OCI-LY7 (cell line): ENCODE measurements around the gene EEF2K. TPM values are rescaled to one million over a fixed set of nuclear protein-coding genes. Genes with fewer than 3 reads are reported as not detected.

ENCODE experiments used
- BruUV-seq: library from RNA; stranded (reverse); fragments of 400-500 nt; replicated peaks from 2 replicates; lab custom pipeline; 2021; lab: Mats Ljungman, UMichigan
- CTCF ChIA-PET: fragments of 300-600 bp; sonication (Branson Sonifier 250); formaldehyde crosslinking; loops from one replicate; lab custom pipeline; 2022; ENCODE audit warnings: antibody characterized with exemption; ENCODE audit not compliant: unreplicated experiment; lab: Charles Lee
- POLR2A ChIA-PET: fragments of 300-600 bp; sonication (Branson Sonifier 250); formaldehyde crosslinking; loops from one replicate; lab custom pipeline; 2022; ENCODE audit warnings: antibody characterized with exemption; lab: Charles Lee
- DNase-seq: peaks from one replicate; pipeline ENCODE4 v3.0.0-alpha.2; 2015; ENCODE audit warnings: low spot score
- H2AFZ ChIP-seq: fragments of 200-600 bp; sonication (generic), shearing (Covaris generic); 2 replicates; pipeline ENCODE4 v1.6.1; 2014; ENCODE audit warnings: mild to moderate bottlenecking, antibody characterized with exemption, low read length, moderate library complexity
- H3K27ac ChIP-seq: fragments of 200-600 bp; sonication (generic); 2 replicates; pipeline ENCODE4 v1.5.1; 2014; ENCODE audit warnings: mixed run types, low read depth, mild to moderate bottlenecking, moderate library complexity, low read length, inconsistent platforms; ENCODE audit not compliant: poor library complexity, severe bottlenecking
- H3K36me3 ChIP-seq: fragments of 200-600 bp; sonication (generic); 2 replicates; pipeline ENCODE4 v1.6.1; 2014; ENCODE audit warnings: mild to moderate bottlenecking, antibody characterized with exemption, low read length, moderate library complexity, mixed read lengths; ENCODE audit not compliant: insufficient read depth
- H3K4me1 ChIP-seq: fragments of 200-600 bp; sonication (generic); 2 replicates; pipeline ENCODE4 v1.5.1; 2014; ENCODE audit warnings: mild to moderate bottlenecking, low read length; ENCODE audit not compliant: insufficient read depth, poor library complexity, severe bottlenecking
- H3K4me2 ChIP-seq: fragments of 200-600 bp; sonication (generic); 2 replicates; pipeline ENCODE4 v1.6.1; 2014; ENCODE audit warnings: mild to moderate bottlenecking, low read length
- H3K4me3 ChIP-seq: fragments of 200-600 bp; sonication (generic); 2 replicates; pipeline ENCODE4 v1.5.1; 2014; ENCODE audit warnings: mild to moderate bottlenecking, low read depth, low read length; ENCODE audit not compliant: poor library complexity, severe bottlenecking
- H3K79me2 ChIP-seq: fragments of 200-600 bp; sonication (generic); 2 replicates; pipeline ENCODE4 v1.6.1; 2016; ENCODE audit warnings: low read depth, mild to moderate bottlenecking, low read length, moderate library complexity, mixed read lengths; ENCODE audit not compliant: insufficient read depth
- H3K9me2 ChIP-seq: fragments of 200-600 bp; sonication (generic); 2 replicates; pipeline ENCODE4 v1.6.1; 2016; ENCODE audit warnings: mild to moderate bottlenecking, low read length, mixed read lengths; ENCODE audit not compliant: insufficient read depth
- H3K9me3 ChIP-seq: fragments of 200-600 bp; sonication (generic); 2 replicates; pipeline ENCODE4 v1.6.1; 2014; ENCODE audit warnings: mild to moderate bottlenecking, mixed run types, low read length, mixed read lengths
- H4K20me1 ChIP-seq: fragments of 200-600 bp; sonication (generic); 2 replicates; pipeline ENCODE4 v1.6.1; 2014; ENCODE audit warnings: mild to moderate bottlenecking, antibody characterized with exemption, low read length, moderate library complexity, mixed read lengths; ENCODE audit not compliant: insufficient read depth
- CTCF ChIP-seq: fragments of 200-600 bp; sonication (generic); conservative IDR thresholded peaks from 2 replicates; pipeline ENCODE4 v1.5.1; 2014; ENCODE audit warnings: mild to moderate bottlenecking, antibody characterized with exemption, low read length, moderate library complexity, mixed read lengths
- EZH2phosphoT487 ChIP-seq: fragments of 200-600 bp; sonication (generic); IDR thresholded peaks from 2 replicates; pipeline ENCODE4 v1.6.1; 2018; ENCODE audit warnings: low read depth, borderline replicate concordance, mild to moderate bottlenecking, mixed run types, antibody characterized with exemption, low read length, moderate library complexity, mixed read lengths
- intact Hi-C: fragments of 100-400 bp; cut with micrococcal nuclease; formaldehyde crosslinking; loops from one replicate; pipeline ENCODE4 v1.10.0; 2022; ENCODE audit not compliant: unreplicated experiment
- total RNA-seq, 2 experiments: library from RNA; depleted of rRNA in 1 of 2; stranded (reverse); fragments of >200 nt in 1 of 2; shearing (Covaris generic) in 1 of 2; gene quantifications; 2 replicates each; pipeline ENCODE4 v1.2.3, GENCODE V29; 2014 to 2022

Gene EEF2K
- total RNA-seq, 2 experiments from 2014 or later = 23.8 to 42.3 TPM

GRCh38 chr16:22330326-22330725, 124.2 kb downstream of the EEF2K start:
- TF ChIP-seq CTCF = no peak
- TF ChIP-seq EZH2phosphoT487 = no peak
- POLR2A ChIA-PET = interaction anchor here (0.6 to 0.7 kb wide), 3 partner anchors 21 to 313 kb away, joined by 3 to 15 read pairs (median 3); no protein-coding TSS in a partner anchor
- H3K36me3 ChIP-seq = peaks cover 96% of the 10 kb centered on the region
- H3K4me2 ChIP-seq = no peak overlapping the region
- BruUV-seq = no TSS peak
- H3K9me2 ChIP-seq = no peaks in the 10 kb centered on the region
- H3K4me3 ChIP-seq = no peak overlapping the region
- H3K27ac ChIP-seq = no peak overlapping the region
- H4K20me1 ChIP-seq = no peaks in the 10 kb centered on the region
- H3K79me2 ChIP-seq = no peaks in the 10 kb centered on the region
- no peaks in the 10 kb centered on the region for H3K9me3 ChIP-seq
- no peak overlapping the region for H2AFZ ChIP-seq
- no peak for DNase-seq
- no peaks in the 10 kb centered on the region for H3K4me1 ChIP-seq
- CTCF ChIA-PET = no interaction called here
- intact Hi-C loops = no loop called here

DNA sequence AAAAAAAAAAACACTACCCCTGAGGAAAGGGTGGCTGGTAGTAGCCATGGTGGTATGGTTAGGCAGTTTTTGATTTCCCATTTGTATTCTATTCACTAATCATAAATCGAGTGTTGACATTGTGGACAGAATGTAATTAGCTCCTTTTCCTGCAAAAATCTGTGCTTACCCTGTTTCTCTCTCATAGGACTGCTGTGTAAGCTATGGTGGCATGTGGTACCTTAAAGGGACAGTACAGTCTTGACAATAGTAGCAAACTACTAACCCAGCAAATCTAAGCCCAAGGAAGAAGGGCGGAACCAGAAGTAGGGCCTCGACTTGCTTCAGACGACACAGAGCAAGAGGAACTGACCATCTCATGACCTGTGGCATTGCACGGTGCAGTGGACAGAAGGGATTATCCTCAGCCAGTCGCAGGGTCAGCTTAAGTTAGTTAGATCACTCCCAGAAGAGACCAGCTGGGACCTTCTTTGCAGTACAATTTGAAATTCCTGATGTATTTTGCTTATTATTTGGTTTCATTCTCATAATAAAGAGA, 127.4 kb downstream of the EEF2K start:
- Histone ChIP-seq H3K27ac (no peak overlapping the region), H3K4me2 (no peak overlapping the region), H3K9me2 (no peaks in the 10 kb centered on the region), H2AFZ (no peak overlapping the region), H3K9me3 (peaks cover 25% of the 10 kb centered on the region), H4K20me1 (no peaks in the 10 kb centered on the region), H3K4me1 (no peaks in the 10 kb centered on the region), H3K4me3 (no peak overlapping the region), H3K79me2 (no peaks in the 10 kb centered on the region), H3K36me3 (peaks cover 92% of the 10 kb centered on the region)
- intact Hi-C loops = no loop called here
- no peak for DNase-seq
- ChIA-PET POLR2A (no interaction called here), CTCF (no interaction called here)
- BruUV-seq = no TSS peak
- TF ChIP-seq EZH2phosphoT487 = no peak
- TF ChIP-seq CTCF = no peak

- no peak for DNase-seq
- TF ChIP-seq CTCF (no peak), EZH2phosphoT487 (no peak)
- Histone ChIP-seq H3K79me2 (no peaks in the 10 kb centered on the region), H4K20me1 (no peaks in the 10 kb centered on the region), H3K4me3 (no peak overlapping the region), H3K4me1 (no peaks in the 10 kb centered on the region), H3K9me2 (no peaks in the 10 kb centered on the region), H3K27ac (no peak overlapping the region), H3K9me3 (peaks cover 25% of the 10 kb centered on the region), H3K36me3 (peaks cover 71% of the 10 kb centered on the region), H3K4me2 (no peak overlapping the region), H2AFZ (no peak overlapping the region)
- ChIA-PET CTCF (no interaction called here), POLR2A (no interaction called here)
- intact Hi-C loops = no loop called here
- BruUV-seq = no TSS peak
Observed at GRCh38 chr16:22335668-22336246, 129.7 kb downstream of the EEF2K start.
